Measurements from ENCODE around the gene CDC34.

- TF ChIP-seq CTCF (IDR thresholded peaks at IDR 0.05; ENCODE audit: borderline replicate concordance, extremely low read depth, low read length, poor library complexity, severe bottlenecking): no peak
- TF ChIP-seq EZH2 (IDR thresholded peaks at IDR 0.05; ENCODE audit: borderline replicate concordance, low read depth, low read length, severe bottlenecking): no peak
Measured at GRCh38 chr19:543910-544608, 12.5 kb downstream of the CDC34 start, which contains the start of gene GZMM.

All from DND-41 (cell line).